GM12873 (cell line): ENCODE data around the gene EMC6.

Experiments used
- CTCF ChIP-seq: IDR thresholded peaks from 2 replicates; pipeline ENCODE4 v1.5.1; 2012; ENCODE audit warnings: low read depth, mild to moderate bottlenecking, moderate library complexity, low read length, control low read depth; ENCODE audit not compliant: insufficient read depth; ENCODE audit errors: missing control alignments

EMC6 gene

GRCh38 chr17:3692346-3692745, 23.7 kb downstream of the EMC6 start:
- peak; percentile 25 for TF ChIP-seq CTCF

GRCh38 chr17:3693141-3693540, 24.5 kb downstream of the EMC6 start:
- no peak for TF ChIP-seq CTCF

- TF ChIP-seq CTCF = no peak
Observed at GRCh38 chr17:3693829-3694231, 25.2 kb downstream of the EMC6 start.

- no peak for TF ChIP-seq CTCF
Observed at GRCh38 chr17:3695129-3695722, 26.6 kb downstream of the EMC6 start.

- TF ChIP-seq CTCF = no peak
Observed at GRCh38 chr17:3695723-3696411, 27.3 kb downstream of the EMC6 start, which contains the start of gene P2RX5. TSS of gene P2RX5 (minus strand) at chr17:3696155. CDS start at chr17:3696005, 150 bp downstream.

- TF ChIP-seq CTCF = no peak
Observed at GRCh38 chr17:3697103-3697476, 28.5 kb downstream of the EMC6 start.

GRCh38 chr17:3698139-3698538, 29.5 kb downstream of the EMC6 start:
- TF ChIP-seq CTCF = no peak
